GM04503 (cell line): Measurements from ENCODE around the gene CD34.

Experiments used
- DNase-seq: peaks from one replicate; pipeline ENCODE4 v3.0.0-alpha.2; 2012; ENCODE audit warnings: low read depth

Gene CD34

GRCh38 chr1:207832796-207833195 lies 78.1 kb downstream of the CD34 start:
- no peak for DNase-seq

GRCh38 chr1:207831517-207832327 lies 79.2 kb downstream of the CD34 start:
- no peak for DNase-seq
